Measurements from ENCODE around the gene MXI1.
A peak's percentile ranks its signal among the peaks of the same experiment; 100 is the strongest.
"Not testable (repeated sequence)": the region's sequence is repeated elsewhere in the genome, so short reads cannot be mapped to it uniquely, and the experiment has no call there.

MXI1 gene

DNA sequence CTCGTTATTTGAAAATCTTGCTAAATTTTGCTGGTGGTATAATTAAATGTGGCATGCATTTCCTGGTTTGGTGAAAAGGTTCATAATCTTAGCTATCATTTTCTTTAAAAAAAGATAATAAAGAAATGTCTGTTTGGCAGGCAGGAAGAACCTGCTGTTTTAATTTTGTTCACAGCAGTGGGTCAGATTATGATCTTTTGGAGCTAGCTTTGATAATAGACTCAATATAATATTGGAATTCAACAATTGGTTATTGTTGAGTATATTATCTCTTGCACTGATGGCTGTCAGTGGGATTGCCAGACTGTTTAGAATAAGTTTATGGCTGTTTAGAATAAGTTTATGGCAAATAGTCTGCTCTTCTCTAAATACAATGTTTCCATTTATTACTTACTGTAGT, 35.1 kb downstream of the MXI1 start:
- DNase-seq: no peak

- no peak for DNase-seq
Measured at GRCh38 chr10:110244550-110244949, 37.1 kb downstream of the MXI1 start.

DNA sequence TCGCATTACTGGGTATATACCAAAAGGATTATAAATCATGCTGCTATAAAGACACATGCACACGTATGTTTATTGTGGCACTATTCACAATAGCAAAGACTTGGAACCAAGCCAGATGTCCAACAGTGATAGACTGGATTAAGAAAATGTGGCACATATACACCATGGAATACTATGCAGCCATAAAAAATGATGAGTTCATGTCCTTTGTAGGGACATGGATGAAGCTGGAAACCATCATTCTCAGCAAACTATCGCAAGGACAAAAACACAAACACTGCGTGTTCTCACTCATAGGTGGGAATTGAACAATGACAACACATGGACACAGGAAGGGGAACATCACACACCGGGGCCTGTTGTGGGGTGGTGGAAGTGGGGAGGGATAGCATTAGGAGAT, 40.4 kb downstream of the MXI1 start:
- DNase-seq: not testable (repeated sequence)

GRCh38 chr10:110249489-110249888, 42.1 kb downstream of the MXI1 start:
- not testable (repeated sequence) for DNase-seq

GRCh38 chr10:110251392-110251791, 44.0 kb downstream of the MXI1 start:
- DNase-seq: not testable (repeated sequence)

- DNase-seq: no peak
Measured at GRCh38 chr10:110252151-110252550, 44.7 kb downstream of the MXI1 start.

DNA sequence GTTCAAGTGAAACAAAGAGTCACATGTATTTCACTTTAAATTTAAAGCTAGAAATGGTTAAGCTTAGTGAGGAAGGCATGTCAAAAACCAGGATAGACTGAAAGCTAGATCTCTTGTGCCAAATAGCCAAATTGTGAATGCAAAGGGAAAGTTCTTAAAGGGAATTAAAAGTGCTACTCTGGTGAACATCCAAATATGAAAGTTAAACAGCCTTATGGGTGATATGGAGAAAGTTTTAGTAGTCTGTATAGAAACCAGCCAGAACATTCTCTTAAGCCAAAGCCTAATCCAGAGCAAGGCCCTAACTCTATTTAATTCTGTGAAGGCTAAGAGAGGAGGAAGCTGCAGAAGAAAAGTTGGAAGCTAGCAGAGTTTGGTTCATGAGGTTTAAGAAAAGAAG, 47.1 kb downstream of the MXI1 start:
- no peak for DNase-seq

DNA sequence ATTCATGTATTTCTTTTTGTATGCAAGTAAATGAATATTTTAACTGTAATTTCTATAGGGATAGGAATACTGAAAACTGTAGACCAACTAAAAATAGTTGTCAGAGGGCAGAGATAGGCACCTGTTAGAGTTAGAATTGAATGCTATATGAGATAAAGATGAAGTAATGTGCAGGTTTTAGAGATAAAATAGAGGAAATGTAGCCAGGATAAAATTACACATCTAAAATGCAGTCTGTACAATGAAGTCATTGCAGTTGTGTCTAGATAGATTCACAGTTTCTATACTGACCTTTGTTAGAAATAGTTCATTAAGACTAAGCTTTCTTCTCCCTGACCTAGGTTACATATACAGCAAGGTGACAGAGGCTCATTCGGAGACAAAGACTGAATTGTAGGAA, 51.1 kb downstream of the MXI1 start:
- DNase-seq: no peak

GRCh38 chr10:110259317-110259716, 51.9 kb downstream of the MXI1 start:
- DNase-seq: no peak

DNA sequence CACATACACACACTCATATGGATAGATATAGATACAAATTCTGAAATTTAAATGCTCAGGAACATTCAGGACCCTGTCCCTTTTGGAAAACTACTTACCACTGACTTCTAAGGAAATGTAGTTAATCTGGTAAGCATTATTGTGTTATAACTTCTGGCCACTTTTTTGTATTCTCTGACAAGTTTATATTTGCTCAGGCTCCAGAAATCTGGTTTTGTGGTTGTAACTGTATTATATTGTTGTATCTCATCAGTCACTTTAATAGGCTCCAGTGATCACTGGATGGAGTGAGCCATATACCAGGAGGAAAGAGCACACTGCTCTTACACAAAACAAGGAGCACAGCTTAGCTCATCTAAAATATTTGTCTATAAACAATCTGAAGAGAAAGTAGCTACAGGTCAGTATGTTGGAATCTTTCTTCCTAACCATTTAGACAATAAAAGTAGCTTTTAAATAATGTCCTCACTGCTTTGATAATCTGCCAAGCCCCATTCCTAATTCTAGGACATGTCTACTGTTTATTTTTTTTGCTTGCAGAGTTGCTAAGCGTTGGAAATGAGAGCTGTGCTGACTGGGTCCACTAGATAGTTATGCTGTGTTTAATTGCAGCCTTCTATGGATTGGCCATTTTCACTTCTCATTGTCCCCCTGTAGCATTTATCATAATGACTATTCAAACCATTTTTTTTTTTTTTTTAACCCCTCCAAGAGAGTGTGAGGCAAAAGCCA, 53.5 kb downstream of the MXI1 start:
- DNase-seq: no peak

GRCh38 chr10:110263164-110263563, 55.8 kb downstream of the MXI1 start:
- DNase-seq: no peak

- no peak for DNase-seq
Measured at GRCh38 chr10:110265573-110266193, 58.3 kb downstream of the MXI1 start.

DNA sequence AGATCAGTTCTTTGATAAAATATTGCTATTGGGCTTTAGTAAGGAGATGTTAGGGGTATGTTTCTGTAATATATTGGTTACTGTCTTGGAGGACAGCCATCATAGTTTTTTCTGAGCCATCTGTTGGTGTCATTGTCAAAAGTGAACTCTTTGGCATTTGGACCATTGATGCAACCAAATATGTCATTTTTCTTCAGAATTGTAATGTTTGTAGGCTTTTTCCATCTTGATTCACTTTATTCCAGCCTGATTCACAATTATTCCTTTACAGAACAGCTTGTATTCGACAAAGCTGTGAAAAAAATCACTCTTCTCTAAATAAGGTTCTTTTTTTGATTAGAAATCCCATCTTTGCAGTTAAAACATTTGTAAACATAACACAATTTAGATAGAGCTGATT, 59.9 kb downstream of the MXI1 start:
- no peak for DNase-seq

DNA sequence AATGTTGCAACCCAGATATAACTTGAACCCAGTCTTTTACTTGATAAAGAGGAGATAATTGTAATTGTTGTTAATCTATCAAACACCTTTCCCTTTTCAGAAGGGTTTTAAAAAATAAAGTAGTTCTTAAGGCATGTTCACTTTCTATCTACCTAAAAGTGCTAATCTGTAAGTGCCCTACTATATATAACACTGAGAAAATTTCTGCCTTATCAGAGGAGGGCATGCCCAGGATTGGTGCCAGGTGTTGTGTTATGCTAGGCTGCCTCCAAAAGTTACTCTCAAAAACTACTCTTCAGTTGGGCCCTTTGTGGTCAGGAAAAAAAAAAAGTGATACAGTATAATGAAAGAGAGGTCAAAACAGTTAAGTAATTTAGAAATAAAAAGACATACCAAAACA, 61.0 kb downstream of the MXI1 start:
- DNase-seq: no peak

DNA sequence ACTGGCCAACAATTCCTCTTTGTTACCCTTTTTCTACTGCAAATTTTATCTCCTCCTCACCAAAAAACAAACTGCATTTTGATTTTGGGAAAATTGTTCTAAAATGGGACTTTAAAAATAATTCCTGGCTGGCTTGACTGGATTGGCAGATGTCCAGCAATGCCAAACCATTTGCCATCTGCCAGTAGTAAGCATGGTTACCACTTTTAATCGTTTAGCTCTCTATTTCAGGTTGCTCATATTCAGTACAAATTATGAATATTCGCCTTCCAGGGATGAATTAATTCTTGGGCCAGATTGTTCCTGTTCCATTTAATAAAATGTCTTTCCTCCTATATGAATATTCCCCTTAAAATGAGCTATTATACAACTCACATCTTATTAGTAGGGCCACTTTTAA, 61.6 kb downstream of the MXI1 start:
- DNase-seq: no peak

- DNase-seq: peak; percentile 17
Measured at GRCh38 chr10:110269374-110270318, 62.2 kb downstream of the MXI1 start.

- DNase-seq: not testable (repeated sequence)
Measured at GRCh38 chr10:110272995-110273394, 65.6 kb downstream of the MXI1 start.

DNA sequence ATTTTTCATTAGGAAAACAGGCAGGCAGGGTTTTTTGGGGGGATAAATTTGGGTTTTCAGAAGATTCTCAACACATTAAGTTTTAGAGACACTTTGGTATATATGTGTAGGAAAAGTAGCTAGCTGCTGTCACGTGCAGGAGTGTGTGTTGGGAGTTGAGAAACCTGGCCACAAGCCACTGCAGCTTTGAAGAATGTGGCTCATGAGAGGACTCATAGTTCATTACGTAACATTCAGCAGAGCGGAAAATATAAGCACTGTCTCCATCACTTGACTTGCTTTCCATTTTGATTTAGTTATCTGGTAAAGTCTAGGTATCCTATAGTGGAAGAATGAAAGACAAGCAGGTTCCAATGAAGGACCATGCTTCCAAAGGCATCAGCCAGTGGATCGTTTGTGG, 66.1 kb downstream of the MXI1 start:
- DNase-seq: peak; percentile 6

GRCh38 chr10:110274072-110274627, 66.7 kb downstream of the MXI1 start:
- DNase-seq: no peak

DNA sequence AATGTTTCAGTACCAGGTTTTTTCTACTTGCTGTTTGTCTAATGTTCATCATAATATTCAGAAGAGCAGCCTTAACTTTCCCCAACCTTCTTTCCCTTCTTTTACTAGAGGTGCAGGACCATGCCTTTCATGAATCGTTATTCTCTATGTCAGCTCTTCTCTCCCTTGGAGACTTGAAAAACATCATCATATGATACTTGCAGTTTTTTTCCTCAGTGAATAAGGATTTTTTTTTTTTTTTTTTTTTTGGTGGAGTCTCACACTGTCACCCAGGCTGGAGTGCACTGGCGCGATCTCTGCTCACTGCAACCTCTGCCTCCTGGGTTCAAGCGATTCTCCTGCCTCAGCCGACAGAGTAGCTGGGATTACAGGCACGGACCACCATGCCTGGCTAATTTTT, 67.2 kb downstream of the MXI1 start:
- no peak for DNase-seq

DNA sequence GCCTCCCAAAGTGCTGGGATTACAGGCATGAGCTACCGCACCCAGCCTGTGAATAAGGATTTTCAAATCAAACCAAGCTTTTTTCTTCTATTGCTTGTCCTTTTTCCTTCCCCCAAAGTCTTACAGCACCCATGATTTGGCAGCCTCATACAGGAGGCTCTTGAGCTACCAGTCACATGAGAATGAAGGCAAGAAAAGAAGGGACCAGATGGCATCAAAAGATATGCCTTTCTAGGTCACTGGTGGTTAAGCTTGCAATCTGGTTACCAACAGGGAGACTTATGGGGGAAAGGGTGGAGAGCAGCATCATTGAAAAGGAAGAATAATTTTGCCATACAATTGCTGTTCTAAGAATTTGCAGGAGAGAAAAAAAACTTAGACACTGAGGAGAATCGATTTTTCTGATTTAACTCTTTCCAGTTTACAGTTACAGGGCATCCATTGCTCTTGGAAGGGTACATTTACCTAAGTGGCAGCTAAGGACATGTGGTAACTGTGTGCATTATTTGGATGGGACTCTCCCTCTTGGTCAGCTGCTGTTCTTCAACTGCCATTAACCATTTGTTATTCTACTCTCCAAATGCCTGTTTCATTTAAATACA, 67.8 kb downstream of the MXI1 start:
- peak; percentile 5 for DNase-seq

DNA sequence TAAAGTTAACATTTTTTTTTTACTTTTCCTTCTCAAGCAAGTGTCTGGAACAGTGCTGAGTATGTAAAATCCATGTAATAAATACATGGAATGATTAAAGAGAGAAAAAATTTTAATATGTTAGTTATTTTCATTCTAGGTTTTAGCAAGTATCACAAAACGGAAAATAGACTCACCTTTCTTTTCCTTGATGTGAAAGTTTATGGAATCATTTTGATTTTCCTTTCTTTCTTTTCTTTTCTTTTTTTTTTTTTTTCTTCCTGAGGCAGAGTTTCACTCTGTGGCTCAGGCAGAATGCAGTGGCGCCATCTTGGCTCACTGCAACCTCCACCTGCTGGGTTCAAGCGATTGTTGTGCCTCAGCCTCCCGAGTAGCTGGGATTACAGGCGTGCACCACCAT, 69.2 kb downstream of the MXI1 start:
- no peak for DNase-seq

DNA sequence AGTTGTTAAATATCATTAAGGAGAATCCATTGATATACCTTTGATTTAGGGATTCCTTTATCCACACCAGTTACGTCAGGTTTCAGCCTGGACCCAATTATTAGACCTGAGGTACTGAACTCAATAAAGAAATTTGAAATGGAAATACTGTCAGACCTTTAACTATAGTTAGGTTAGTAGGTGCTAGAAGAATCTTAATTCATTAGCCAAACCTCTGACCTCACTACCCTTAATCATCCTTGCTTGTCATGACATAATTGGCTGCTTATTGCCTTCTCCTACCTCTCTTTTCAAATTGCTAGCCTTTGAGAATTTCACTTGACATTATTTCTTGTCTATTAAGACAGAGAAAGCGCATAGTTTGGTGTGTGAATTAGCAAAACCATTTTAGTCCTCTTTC, 70.2 kb downstream of the MXI1 start:
- DNase-seq: no peak
